ENCODE data around the gene TXNL4A. TPM values are rescaled to one million over a fixed set of nuclear protein-coding genes. Genes with fewer than 3 reads are reported as not detected.

The TXNL4A gene
- total RNA-seq, 1 donor from 2014 or later, result 126 TPM

DNA sequence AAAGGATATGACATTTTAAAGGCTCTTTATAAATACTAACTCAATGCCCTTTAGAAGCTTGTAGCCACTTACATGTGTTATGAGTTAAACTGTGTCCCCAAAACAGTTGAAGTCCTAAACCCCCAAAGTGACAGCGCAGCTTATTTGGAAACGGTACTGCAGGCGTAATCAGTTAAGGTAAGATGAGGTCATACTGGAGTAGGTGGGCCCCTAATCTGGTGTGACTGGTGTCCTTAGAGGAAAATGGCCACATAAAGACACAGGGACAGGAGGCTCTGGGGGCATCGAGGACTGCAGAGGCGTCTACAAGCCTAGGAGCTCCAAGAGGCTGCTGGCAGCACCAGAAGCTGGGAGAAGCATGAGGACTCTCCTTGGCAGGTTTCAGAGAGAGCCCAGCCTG, 8.5 kb downstream of the TXNL4A start:
- H3K9me3 Mint-ChIP-seq (ENCODE audit: unreplicated experiment), result no peaks in the 10 kb centered on the region
- no peak overlapping the region for H3K4me3 Mint-ChIP-seq (ENCODE audit: unreplicated experiment)
- peaks cover 18% of the 10 kb centered on the region for H3K4me1 Mint-ChIP-seq (ENCODE audit: unreplicated experiment)
- DNase-seq (ENCODE audit: extremely low spot score, unreplicated experiment), result no peak
- H3K36me3 Mint-ChIP-seq (ENCODE audit: unreplicated experiment), result peaks cover 22% of the 10 kb centered on the region
- H3K27me3 Mint-ChIP-seq (ENCODE audit: unreplicated experiment), result no peaks in the 10 kb centered on the region
- TF ChIP-seq, protein P1, sequence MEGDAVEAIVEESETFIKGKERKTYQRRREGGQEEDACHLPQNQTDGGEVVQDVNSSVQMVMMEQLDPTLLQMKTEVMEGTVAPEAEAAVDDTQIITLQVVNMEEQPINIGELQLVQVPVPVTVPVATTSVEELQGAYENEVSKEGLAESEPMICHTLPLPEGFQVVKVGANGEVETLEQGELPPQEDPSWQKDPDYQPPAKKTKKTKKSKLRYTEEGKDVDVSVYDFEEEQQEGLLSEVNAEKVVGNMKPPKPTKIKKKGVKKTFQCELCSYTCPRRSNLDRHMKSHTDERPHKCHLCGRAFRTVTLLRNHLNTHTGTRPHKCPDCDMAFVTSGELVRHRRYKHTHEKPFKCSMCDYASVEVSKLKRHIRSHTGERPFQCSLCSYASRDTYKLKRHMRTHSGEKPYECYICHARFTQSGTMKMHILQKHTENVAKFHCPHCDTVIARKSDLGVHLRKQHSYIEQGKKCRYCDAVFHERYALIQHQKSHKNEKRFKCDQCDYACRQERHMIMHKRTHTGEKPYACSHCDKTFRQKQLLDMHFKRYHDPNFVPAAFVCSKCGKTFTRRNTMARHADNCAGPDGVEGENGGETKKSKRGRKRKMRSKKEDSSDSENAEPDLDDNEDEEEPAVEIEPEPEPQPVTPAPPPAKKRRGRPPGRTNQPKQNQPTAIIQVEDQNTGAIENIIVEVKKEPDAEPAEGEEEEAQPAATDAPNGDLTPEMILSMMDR (IDR thresholded peaks at IDR 0.05), result no peak
- no peak overlapping the region for H3K27ac Mint-ChIP-seq (ENCODE audit: unreplicated experiment)

DNA sequence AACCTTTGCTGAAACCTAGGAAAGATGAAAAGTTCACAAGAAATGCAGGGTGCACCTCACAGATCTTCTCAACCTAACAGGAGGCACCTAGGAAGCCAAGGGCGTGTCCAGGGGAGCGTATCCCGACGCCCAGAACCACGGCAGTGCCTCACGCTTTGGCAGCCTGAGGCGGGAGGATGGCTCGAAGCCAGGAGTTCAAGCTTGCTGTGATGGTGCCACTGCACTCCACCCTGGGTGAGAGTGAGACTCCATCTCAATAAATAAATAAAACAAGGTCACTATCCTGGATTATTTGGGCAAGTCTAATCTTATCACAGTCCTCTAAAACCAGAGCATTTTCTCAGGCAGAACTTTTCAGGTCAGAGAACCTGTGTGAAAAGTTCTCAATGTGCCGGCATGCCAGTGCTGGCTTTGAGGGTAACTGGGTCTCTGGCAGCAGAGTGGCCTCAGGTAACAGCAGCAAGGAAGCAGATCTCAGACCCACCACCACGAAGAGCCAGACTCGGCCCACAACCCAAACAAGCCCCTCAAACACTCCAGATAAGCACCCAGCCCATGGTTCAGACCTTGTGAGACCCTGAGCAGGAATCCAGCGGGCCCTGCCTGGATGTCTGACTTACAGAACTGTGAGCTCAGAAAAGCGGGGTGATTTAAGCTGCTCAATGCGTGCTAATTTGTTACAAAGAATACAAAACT, 12.2 kb downstream of the TXNL4A start:
- Mint-ChIP-seq H3K9me3 (ENCODE audit: unreplicated experiment) (no peaks in the 10 kb centered on the region), H3K27me3 (ENCODE audit: unreplicated experiment) (no peaks in the 10 kb centered on the region), H3K27ac (ENCODE audit: unreplicated experiment) (no peak overlapping the region), H3K36me3 (ENCODE audit: unreplicated experiment) (peaks cover 22% of the 10 kb centered on the region), H3K4me3 (ENCODE audit: unreplicated experiment) (no peak overlapping the region), H3K4me1 (ENCODE audit: unreplicated experiment) (peaks cover 13% of the 10 kb centered on the region)
- no peak for DNase-seq (ENCODE audit: extremely low spot score, unreplicated experiment)
- TF ChIP-seq, protein P1 (IDR thresholded peaks at IDR 0.05), result no peak

DNA sequence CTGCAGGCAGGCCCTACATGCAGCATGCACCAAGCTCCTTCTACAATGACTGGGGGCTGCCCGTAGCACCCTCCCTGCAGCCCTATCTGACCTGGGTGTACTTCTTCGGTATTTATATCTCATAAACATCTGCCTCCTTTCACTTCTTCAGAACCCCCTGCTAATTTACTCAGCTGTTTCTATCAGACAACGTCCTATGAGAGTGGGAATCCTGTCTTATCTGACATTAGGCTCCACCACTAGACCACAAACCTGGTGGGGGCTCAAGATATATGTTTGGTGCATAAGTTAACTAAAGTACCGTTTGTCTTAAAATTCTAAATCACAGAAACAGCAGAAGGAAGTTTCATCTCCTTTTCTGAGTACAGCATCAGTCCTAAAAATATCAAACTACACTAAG, 13.3 kb downstream of the TXNL4A start:
- TF ChIP-seq, protein P1 (IDR thresholded peaks at IDR 0.05), result no peak
- peaks cover 30% of the 10 kb centered on the region for H3K36me3 Mint-ChIP-seq (ENCODE audit: unreplicated experiment)

DNA sequence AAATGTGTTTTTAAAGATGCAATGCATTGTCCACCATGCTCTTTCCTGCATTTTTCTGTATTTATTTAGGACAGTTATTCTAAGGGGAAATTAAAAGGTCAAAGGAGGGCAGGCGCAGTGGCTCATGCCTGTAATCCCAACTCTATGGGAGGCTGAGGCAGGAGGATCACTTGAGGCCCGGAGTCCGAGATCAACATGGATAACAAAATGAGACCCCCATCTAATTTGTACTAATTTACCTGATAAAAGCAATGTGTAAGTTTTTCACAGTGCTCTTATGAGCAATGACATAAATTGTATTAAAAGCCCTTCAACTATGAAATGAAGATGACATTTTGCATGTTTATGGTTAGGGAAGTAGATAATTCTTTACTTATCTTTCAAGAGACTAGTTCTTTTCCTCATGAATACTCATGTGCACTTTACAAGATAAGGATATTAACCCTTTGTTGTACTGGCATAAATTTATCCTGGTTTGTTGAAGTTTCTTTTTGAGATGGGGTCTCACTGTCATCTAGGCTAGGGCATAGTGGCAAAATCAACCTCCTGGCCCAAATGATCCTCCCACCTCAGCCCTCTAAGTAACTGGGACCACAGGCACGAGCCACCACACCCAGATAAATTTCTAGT, 14.2 kb downstream of the TXNL4A start:
- no peak overlapping the region for H3K27ac Mint-ChIP-seq (ENCODE audit: unreplicated experiment)
- H3K9me3 Mint-ChIP-seq (ENCODE audit: unreplicated experiment), result no peaks in the 10 kb centered on the region
- H3K4me3 Mint-ChIP-seq (ENCODE audit: unreplicated experiment), result no peak overlapping the region
- H3K36me3 Mint-ChIP-seq (ENCODE audit: unreplicated experiment), result peaks cover 28% of the 10 kb centered on the region
- TF ChIP-seq, protein P1 (IDR thresholded peaks at IDR 0.05), result no peak
- no peak for DNase-seq (ENCODE audit: extremely low spot score, unreplicated experiment)
- peaks cover 9% of the 10 kb centered on the region for H3K4me1 Mint-ChIP-seq (ENCODE audit: unreplicated experiment)
- H3K27me3 Mint-ChIP-seq (ENCODE audit: unreplicated experiment), result no peaks in the 10 kb centered on the region

More for the DNA sequence above, 13.3 kb downstream of the TXNL4A start:
- DNase-seq (ENCODE audit: extremely low spot score, unreplicated experiment), result no peak
- peaks cover 9% of the 10 kb centered on the region for H3K4me1 Mint-ChIP-seq (ENCODE audit: unreplicated experiment)
- no peak overlapping the region for H3K4me3 Mint-ChIP-seq (ENCODE audit: unreplicated experiment)
- no peaks in the 10 kb centered on the region for H3K27me3 Mint-ChIP-seq (ENCODE audit: unreplicated experiment)
- no peaks in the 10 kb centered on the region for H3K9me3 Mint-ChIP-seq (ENCODE audit: unreplicated experiment)
- H3K27ac Mint-ChIP-seq (ENCODE audit: unreplicated experiment), result no peak overlapping the region

DNA sequence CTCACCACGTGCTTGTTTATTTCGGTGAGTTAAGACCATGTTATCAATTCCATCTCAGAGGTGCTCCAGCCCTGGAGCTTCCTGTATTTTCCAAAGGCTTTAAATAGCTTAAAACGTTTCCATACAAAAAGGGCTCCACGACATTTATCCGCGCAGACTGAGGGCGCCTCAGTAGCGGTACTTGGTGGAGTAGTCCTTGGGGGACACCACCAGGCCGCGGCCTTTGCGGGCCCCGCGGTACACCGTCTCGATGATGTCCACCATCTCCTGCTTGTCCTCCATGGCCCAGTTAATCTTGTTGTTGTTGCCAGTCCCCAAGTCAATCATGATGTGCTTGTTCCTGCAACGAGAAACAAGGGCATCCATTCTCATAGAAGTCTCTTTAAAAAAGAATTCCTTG, 14.8 kb downstream of the TXNL4A start:
- H3K4me3 Mint-ChIP-seq (ENCODE audit: unreplicated experiment), result no peak overlapping the region
- TF ChIP-seq, protein P1 (IDR thresholded peaks at IDR 0.05), result no peak
- H3K27ac Mint-ChIP-seq (ENCODE audit: unreplicated experiment), result no peak overlapping the region
- H3K36me3 Mint-ChIP-seq (ENCODE audit: unreplicated experiment), result peaks cover 28% of the 10 kb centered on the region
- no peak for DNase-seq (ENCODE audit: extremely low spot score, unreplicated experiment)
- no peaks in the 10 kb centered on the region for H3K27me3 Mint-ChIP-seq (ENCODE audit: unreplicated experiment)
- peaks cover 9% of the 10 kb centered on the region for H3K4me1 Mint-ChIP-seq (ENCODE audit: unreplicated experiment)
- no peaks in the 10 kb centered on the region for H3K9me3 Mint-ChIP-seq (ENCODE audit: unreplicated experiment)

Data from osteocyte (in vitro differentiated cells).